ENCODE results near the gene OSMR.

OSMR gene

GRCh38 chr5:38968665-38969064 lies 122.9 kb downstream of the OSMR start:
- Histone ChIP-seq H3K4me3 (no peak overlapping the region), H3K27ac (no peak overlapping the region)

DNA sequence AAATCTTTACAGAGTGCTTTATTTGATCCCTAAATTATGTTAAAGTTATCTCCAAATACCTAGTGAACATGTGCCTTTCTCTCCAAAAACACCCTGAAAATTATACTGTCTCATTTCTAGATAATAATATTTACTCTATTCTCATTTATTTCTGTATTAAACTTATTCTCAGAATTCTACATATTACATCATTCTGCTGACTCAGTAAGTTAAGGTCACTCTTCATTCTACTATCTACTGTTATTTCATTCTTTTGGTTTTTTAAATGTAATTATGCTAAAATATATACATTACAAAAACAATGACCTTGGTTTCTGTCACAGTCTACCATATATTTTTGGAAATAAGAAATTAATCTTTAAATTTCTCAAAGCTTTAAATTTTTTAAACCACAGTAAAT lies 132.2 kb downstream of the OSMR start:
- no peak overlapping the region for H3K27ac ChIP-seq

GRCh38 chr5:38979535-38979934 lies 133.7 kb downstream of the OSMR start:
- no peak overlapping the region for H3K27ac ChIP-seq
- H3K4me3 ChIP-seq, result no peak overlapping the region

More for the DNA sequence above, 132.2 kb downstream of the OSMR start:
- no peak overlapping the region for H3K4me3 ChIP-seq
